Chondrocyte (in vitro differentiated cells): Measurements from ENCODE around the gene GPATCH8. TPM values are rescaled to one million over a fixed set of nuclear protein-coding genes. Genes with fewer than 3 reads are reported as not detected.

ENCODE experiments used
- DNase-seq: peaks from one replicate; pipeline ENCODE4 v3.0.0; 2021; ENCODE audit warnings: mixed read lengths, low spot score
- H3K27ac Mint-ChIP-seq: one replicate; pipeline ENCODE4 v1.8.0; 2021; ENCODE audit warnings: mild to moderate bottlenecking, moderate library complexity, mixed read lengths; ENCODE audit not compliant: unreplicated experiment
- H3K27me3 Mint-ChIP-seq: 2 replicates; pipeline ENCODE4 v1.8.0; 2021; ENCODE audit warnings: low read depth, mixed read lengths
- H3K36me3 Mint-ChIP-seq: 2 replicates; pipeline ENCODE4 v1.8.0; 2021; ENCODE audit warnings: low read depth, mixed read lengths
- H3K4me1 Mint-ChIP-seq: 2 replicates; pipeline ENCODE4 v1.8.0; 2021; ENCODE audit warnings: low read depth, mild to moderate bottlenecking, mixed read lengths
- H3K4me3 Mint-ChIP-seq: one replicate; pipeline ENCODE4 v1.8.0; 2021; ENCODE audit warnings: mild to moderate bottlenecking, moderate library complexity, mixed read lengths; ENCODE audit not compliant: unreplicated experiment
- H3K9me3 Mint-ChIP-seq: 2 replicates; pipeline ENCODE4 v1.8.0; 2021; ENCODE audit warnings: low read depth, mixed read lengths
- CTCF ChIP-seq: fragments of 200-600 bp; sonication (generic); IDR thresholded peaks from 2 replicates; pipeline ENCODE4 v1.5.0; 2021; ENCODE audit warnings: antibody characterized with exemption, mild to moderate bottlenecking, moderate library complexity
- total RNA-seq: library from RNA; stranded (reverse); gene quantifications from 3 replicates; pipeline ENCODE4 v1.2.1, GENCODE V29; 2021

The GPATCH8 gene
- total RNA-seq, 1 donor from 2014 or later = 31.1 TPM

- Mint-ChIP-seq H3K4me1 (no peaks in the 10 kb centered on the region), H3K27me3 (no peaks in the 10 kb centered on the region), H3K4me3 (no peak overlapping the region), H3K36me3 (peaks cover 9% of the 10 kb centered on the region), H3K9me3 (no peaks in the 10 kb centered on the region), H3K27ac (no peak overlapping the region)
- no peak for TF ChIP-seq CTCF
- DNase-seq = no peak
Observed at GRCh38 chr17:44416558-44417289, 86.5 kb downstream of the GPATCH8 start.

DNA sequence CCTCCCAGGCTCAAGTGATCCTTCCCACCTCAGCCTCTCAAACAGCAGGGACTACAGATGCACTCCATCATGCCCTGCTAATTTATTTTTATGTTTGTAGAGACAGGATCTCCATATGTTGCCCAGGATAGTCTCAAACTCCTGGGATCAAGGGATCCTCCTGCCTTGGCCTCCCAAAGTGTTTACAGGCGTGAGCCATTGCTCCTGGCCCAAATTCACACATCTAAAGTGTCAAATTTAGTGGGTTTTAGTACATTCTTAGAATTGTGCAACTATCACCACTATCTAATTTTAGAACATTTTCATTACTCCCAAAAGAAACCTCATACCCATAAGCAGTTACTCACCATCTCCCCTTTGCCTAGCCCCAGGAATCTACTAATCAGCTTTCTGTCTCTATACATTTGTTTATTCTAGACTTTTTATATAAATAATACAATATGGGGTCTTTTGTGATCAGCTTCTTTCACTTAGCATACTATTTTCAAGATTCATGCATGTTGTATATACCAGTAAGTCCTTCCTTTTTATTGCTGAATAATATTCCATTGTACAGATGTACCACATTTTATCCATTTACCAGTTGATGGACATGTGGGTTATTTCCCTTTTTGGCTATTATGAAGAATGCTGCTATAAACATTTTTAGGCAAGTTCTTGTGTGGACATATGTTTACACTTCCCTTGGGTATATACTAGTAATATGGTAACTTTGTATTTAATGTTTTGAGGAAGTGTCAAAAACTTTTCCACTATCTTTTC, 88.6 kb downstream of the GPATCH8 start:
- Mint-ChIP-seq H3K4me3 (no peak overlapping the region), H3K4me1 (no peaks in the 10 kb centered on the region), H3K27ac (no peak overlapping the region), H3K36me3 (peaks cover 8% of the 10 kb centered on the region), H3K27me3 (no peaks in the 10 kb centered on the region), H3K9me3 (no peaks in the 10 kb centered on the region)
- DNase-seq = no peak
- TF ChIP-seq CTCF = no peak

DNA sequence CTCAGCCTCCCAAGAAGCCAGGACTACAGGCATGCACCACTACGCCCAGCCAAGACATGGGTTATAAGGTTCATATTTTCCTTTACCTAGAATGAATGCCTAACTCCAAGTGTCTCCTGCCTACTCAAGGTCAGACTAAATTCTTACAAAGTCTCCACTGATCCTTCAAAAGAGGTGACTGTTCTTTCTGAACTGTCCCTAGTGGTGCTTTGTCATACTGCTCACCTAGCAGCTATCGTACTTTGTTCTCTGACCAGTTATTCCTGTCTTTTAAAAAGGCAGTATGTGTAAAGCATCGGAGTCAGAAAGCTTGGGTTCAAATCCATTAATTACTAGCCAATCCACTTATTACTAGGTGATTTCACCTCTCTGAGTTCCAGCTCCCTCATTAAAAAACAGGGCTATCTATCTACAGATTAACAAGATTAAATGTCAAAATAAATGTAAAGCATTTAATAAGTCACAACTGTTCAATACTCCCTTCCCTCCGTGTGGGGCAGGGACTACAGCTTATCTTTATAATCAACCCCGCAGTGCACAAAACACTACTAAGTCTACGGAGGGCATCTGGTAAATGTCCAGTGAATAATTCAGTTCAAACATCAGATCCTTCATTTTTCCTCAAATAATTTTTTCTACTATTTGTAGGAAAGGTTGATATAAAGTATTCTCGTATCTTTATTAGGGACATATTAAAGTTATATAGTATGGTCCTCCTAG, 93.7 kb downstream of the GPATCH8 start:
- TF ChIP-seq CTCF = peak; percentile 24
- peaks cover 9% of the 10 kb centered on the region for H3K4me1 Mint-ChIP-seq
- H3K4me3 Mint-ChIP-seq = no peak overlapping the region
- DNase-seq = no peak
- no peaks in the 10 kb centered on the region for H3K9me3 Mint-ChIP-seq
- H3K27ac Mint-ChIP-seq = no peak overlapping the region
- no peaks in the 10 kb centered on the region for H3K27me3 Mint-ChIP-seq
- peaks cover 7% of the 10 kb centered on the region for H3K36me3 Mint-ChIP-seq

DNA sequence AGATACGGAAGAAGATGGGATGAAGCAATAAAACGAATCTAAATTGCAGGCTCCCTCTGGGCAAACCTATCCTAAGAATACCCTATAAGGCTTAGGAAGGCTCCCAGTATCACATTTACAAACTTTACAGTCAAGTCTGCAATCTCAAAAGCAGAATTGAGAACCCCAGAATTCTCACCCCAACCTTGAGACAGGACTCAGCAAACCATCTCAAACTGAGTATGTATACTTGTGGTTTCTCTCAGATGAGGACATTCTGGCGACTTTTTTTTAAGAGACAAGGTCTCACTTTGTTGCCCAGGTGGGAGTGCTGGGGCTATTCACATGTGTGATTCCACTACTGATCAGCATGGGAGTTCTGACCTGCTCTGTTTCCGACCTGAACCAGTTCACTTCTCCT, 94.4 kb downstream of the GPATCH8 start:
- DNase-seq = no peak
- Mint-ChIP-seq H3K27ac (no peak overlapping the region), H3K27me3 (no peaks in the 10 kb centered on the region), H3K4me1 (peaks cover 9% of the 10 kb centered on the region), H3K36me3 (peaks cover 6% of the 10 kb centered on the region), H3K4me3 (no peak overlapping the region), H3K9me3 (no peaks in the 10 kb centered on the region)
- TF ChIP-seq CTCF = no peak

DNA sequence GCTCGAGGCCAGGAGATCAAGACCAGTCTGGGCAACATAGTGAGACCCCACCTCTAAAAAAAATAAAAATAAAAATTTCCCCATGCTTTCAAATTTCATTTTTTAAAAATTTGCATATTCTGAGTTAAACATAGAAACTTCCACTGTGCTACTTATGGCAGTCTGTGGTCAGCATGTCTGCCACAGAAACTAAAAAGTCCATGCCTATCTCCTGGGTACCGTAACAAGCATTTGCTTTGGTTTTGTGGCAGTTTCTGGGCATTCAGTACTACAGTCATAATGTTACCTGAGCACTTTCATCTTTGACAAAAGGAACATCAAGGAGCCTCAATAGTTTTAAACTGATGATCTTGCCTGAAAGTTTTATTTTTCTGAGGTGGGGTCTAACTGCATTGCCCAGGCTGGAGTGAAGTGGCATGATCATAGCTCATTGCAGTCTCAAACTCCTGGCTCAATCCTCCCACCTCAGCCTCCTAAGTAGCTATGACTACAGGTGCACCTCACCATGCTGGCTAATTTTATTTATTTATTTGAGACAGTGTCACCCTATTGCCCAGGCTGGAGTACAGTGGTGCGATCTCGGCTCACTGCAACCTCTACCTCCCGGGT, 100.5 kb downstream of the GPATCH8 start:
- TF ChIP-seq CTCF = no peak
- no peak for DNase-seq
- no peak overlapping the region for H3K27ac Mint-ChIP-seq
- H3K4me1 Mint-ChIP-seq = peaks cover 9% of the 10 kb centered on the region
- H3K27me3 Mint-ChIP-seq = no peaks in the 10 kb centered on the region
- H3K9me3 Mint-ChIP-seq = no peaks in the 10 kb centered on the region
- H3K36me3 Mint-ChIP-seq = peaks cover 20% of the 10 kb centered on the region
- no peak overlapping the region for H3K4me3 Mint-ChIP-seq
